ENCODE measurements around the gene ERBB2. TPM values are rescaled to one million over a fixed set of nuclear protein-coding genes. Genes with fewer than 3 reads are reported as not detected.
A peak's percentile ranks its signal among the peaks of the same experiment; 100 is the strongest.

Gene ERBB2
- total and polyA plus RNA-seq, 2 of the 13 experiments (the other 11 are each of a cell fraction or from before 2014, with no cell fraction given): 57.7 to 64.1 TPM

DNA sequence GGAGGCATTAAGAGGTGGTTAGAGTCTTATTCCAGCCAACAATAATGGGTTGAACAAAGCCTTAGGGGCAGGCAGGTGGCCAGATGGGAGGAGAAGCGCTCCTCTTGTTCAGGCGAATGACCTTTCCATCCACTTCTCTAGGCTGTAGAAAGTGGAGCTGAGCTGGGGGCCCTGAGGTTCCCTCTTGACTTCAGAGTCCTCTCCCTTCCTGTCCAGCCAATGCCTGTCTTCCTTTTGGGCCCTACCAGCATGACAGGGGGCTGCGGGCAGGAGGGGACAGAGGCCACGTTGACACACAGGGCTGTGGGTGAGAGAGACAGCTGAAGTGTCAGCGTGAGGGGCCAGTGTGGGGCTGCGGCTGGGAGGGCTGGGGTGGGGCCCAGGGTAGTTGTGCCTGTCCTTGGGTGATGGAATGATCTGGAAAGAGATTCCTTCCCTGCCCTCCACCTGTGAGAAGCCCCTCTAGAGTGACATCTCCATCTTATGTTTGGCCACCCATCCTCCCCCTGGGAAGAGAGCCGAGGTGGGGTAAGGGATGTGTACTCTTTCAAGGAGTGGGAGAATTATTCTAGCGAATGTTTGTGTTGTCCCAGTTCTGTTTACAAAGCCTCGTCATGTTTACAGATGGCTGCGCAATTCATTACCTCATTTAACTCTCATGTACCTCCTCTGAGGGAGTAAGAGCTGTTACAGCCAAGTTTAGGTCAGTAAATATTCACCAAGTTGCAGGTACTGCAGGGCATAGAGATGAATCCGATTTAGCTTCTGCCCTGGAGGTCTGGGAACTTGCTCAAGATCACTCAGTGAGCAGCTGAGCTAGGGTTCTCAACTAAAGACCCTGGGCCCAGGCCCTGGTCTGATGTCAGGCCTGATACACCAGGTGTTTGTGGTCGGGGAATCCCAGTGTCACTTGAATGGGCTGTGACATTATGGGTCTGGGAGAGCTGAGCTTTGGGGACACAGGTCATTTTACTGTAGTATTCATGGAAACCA lies 3.3 kb downstream of the ERBB2 start (continued):
- TF ChIP-seq, protein P1, sequence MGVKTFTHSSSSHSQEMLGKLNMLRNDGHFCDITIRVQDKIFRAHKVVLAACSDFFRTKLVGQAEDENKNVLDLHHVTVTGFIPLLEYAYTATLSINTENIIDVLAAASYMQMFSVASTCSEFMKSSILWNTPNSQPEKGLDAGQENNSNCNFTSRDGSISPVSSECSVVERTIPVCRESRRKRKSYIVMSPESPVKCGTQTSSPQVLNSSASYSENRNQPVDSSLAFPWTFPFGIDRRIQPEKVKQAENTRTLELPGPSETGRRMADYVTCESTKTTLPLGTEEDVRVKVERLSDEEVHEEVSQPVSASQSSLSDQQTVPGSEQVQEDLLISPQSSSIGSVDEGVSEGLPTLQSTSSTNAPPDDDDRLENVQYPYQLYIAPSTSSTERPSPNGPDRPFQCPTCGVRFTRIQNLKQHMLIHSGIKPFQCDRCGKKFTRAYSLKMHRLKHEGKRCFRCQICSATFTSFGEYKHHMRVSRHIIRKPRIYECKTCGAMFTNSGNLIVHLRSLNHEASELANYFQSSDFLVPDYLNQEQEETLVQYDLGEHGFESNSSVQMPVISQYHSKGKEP (CRISPR knock-in tag; IDR thresholded peaks at IDR 0.05): no peak
- TF ChIP-seq ZBTB21 (CRISPR knock-in tag; IDR thresholded peaks at IDR 0.05): peak; percentile 75; the same call in 1 of the 2 replicates
- TF ChIP-seq SYNCRIP (IDR thresholded peaks at IDR 0.05; ENCODE audit: insufficient read depth, low read depth, low read length): no peak
- no peak for TF ChIP-seq ZFP62 (CRISPR knock-in tag; IDR thresholded peaks at IDR 0.05)
- no peak for TF ChIP-seq ZNF354B (CRISPR knock-in tag; IDR thresholded peaks at IDR 0.05)
- TF ChIP-seq, protein P2, sequence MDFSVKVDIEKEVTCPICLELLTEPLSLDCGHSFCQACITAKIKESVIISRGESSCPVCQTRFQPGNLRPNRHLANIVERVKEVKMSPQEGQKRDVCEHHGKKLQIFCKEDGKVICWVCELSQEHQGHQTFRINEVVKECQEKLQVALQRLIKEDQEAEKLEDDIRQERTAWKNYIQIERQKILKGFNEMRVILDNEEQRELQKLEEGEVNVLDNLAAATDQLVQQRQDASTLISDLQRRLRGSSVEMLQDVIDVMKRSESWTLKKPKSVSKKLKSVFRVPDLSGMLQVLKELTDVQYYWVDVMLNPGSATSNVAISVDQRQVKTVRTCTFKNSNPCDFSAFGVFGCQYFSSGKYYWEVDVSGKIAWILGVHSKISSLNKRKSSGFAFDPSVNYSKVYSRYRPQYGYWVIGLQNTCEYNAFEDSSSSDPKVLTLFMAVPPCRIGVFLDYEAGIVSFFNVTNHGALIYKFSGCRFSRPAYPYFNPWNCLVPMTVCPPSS (IDR thresholded peaks at IDR 0.05): no peak
- TF ChIP-seq, protein P3, sequence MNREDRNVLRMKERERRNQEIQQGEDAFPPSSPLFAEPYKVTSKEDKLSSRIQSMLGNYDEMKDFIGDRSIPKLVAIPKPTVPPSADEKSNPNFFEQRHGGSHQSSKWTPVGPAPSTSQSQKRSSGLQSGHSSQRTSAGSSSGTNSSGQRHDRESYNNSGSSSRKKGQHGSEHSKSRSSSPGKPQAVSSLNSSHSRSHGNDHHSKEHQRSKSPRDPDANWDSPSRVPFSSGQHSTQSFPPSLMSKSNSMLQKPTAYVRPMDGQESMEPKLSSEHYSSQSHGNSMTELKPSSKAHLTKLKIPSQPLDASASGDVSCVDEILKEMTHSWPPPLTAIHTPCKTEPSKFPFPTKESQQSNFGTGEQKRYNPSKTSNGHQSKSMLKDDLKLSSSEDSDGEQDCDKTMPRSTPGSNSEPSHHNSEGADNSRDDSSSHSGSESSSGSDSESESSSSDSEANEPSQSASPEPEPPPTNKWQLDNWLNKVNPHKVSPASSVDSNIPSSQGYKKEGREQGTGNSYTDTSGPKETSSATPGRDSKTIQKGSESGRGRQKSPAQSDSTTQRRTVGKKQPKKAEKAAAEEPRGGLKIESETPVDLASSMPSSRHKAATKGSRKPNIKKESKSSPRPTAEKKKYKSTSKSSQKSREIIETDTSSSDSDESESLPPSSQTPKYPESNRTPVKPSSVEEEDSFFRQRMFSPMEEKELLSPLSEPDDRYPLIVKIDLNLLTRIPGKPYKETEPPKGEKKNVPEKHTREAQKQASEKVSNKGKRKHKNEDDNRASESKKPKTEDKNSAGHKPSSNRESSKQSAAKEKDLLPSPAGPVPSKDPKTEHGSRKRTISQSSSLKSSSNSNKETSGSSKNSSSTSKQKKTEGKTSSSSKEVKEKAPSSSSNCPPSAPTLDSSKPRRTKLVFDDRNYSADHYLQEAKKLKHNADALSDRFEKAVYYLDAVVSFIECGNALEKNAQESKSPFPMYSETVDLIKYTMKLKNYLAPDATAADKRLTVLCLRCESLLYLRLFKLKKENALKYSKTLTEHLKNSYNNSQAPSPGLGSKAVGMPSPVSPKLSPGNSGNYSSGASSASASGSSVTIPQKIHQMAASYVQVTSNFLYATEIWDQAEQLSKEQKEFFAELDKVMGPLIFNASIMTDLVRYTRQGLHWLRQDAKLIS (CRISPR knock-in tag; IDR thresholded peaks at IDR 0.05): no peak
- TF ChIP-seq FOSL2 (CRISPR knock-in tag; IDR thresholded peaks at IDR 0.05): peak; percentile 70
- TF ChIP-seq, protein P4, sequence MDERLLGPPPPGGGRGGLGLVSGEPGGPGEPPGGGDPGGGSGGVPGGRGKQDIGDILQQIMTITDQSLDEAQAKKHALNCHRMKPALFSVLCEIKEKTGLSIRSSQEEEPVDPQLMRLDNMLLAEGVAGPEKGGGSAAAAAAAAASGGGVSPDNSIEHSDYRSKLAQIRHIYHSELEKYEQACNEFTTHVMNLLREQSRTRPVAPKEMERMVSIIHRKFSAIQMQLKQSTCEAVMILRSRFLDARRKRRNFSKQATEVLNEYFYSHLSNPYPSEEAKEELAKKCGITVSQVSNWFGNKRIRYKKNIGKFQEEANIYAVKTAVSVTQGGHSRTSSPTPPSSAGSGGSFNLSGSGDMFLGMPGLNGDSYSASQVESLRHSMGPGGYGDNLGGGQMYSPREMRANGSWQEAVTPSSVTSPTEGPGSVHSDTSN (CRISPR knock-in tag; IDR thresholded peaks at IDR 0.05): no peak; the same call in 1 of the 2 replicates
- no peak for TF ChIP-seq GPN1 (CRISPR knock-in tag; IDR thresholded peaks at IDR 0.05; ENCODE audit: borderline replicate concordance)
- no peak for TF ChIP-seq ZNF10 (CRISPR knock-in tag; IDR thresholded peaks at IDR 0.05; ENCODE audit: borderline replicate concordance, low read depth)
- TF ChIP-seq ZNF546 (CRISPR knock-in tag; conservative IDR thresholded peaks at IDR 0.05): no peak
- no peak for TF ChIP-seq ZNF768 (CRISPR knock-in tag; IDR thresholded peaks at IDR 0.05)
- TF ChIP-seq, protein P5, sequence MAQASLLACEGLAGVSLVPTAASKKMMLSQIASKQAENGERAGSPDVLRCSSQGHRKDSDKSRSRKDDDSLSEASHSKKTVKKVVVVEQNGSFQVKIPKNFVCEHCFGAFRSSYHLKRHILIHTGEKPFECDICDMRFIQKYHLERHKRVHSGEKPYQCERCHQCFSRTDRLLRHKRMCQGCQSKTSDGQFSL (CRISPR knock-in tag; IDR thresholded peaks at IDR 0.05): no peak
- TF ChIP-seq CREB1 (IDR thresholded peaks at IDR 0.05): peak; percentile 80
- TF ChIP-seq CREB1 (CRISPR knock-in tag; IDR thresholded peaks at IDR 0.05): peak; percentile 75
- 0 out of 2 replicates have a peak, but pooled peaks have one; percentile 48 for TF ChIP-seq IRX3 (CRISPR knock-in tag; IDR thresholded peaks at IDR 0.05; ENCODE audit: borderline replicate concordance, low read depth)
- TF ChIP-seq, protein P6, sequence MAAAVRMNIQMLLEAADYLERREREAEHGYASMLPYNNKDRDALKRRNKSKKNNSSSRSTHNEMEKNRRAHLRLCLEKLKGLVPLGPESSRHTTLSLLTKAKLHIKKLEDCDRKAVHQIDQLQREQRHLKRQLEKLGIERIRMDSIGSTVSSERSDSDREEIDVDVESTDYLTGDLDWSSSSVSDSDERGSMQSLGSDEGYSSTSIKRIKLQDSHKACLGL (CRISPR knock-in tag; IDR thresholded peaks at IDR 0.05): no peak
- TF ChIP-seq KLF16 (CRISPR knock-in tag; IDR thresholded peaks at IDR 0.05): peak in 1 of 2 experiments; percentile 56; a peak in 2 of 4 replicates
- peak; percentile 83; the same call in 1 of the 2 replicates for TF ChIP-seq SRY (CRISPR knock-in tag; IDR thresholded peaks at IDR 0.05)
